GM12878 (cell line): ENCODE measurements around the gene TCERG1L. TPM values are rescaled to one million over a fixed set of nuclear protein-coding genes. Genes with fewer than 3 reads are reported as not detected.

Experiments
- ATAC-seq: fragments of 200-7000 bp; cut with Tn5 transposase; 3 replicates; pipeline ENCODE4 v1.9.1; 2020; ENCODE audit warnings: mild to moderate bottlenecking, moderate library complexity
- BruUV-seq: library from RNA; stranded (reverse); fragments of 400-500 nt; replicated peaks from 2 replicates; lab custom pipeline; 2021; lab: Mats Ljungman, UMichigan
- CTCF ChIA-PET: fragments of 300-600 bp; sonication (Branson Sonifier 250); formaldehyde crosslinking; extraction: SDS; loops from one replicate; lab custom pipeline; 2021; ENCODE audit warnings: inconsistent platforms; lab: Yijun Ruan, JAX
- POLR2A ChIA-PET: fragments of 350-600 bp; formaldehyde crosslinking; extraction: SDS; loops from one replicate; lab custom pipeline; 2021; ENCODE audit warnings: inconsistent platforms; lab: Charles Lee
- RAD21 ChIA-PET: fragments of 300-600 bp; sonication (Branson Sonifier 250); formaldehyde crosslinking; loops from one replicate; lab custom pipeline; 2023; ENCODE audit warnings: antibody characterized with exemption; ENCODE audit not compliant: unreplicated experiment; lab: Charles Lee
- SMC1A ChIA-PET: fragments of 300-600 bp; sonication (Branson Sonifier 250); formaldehyde crosslinking; loops from one replicate; lab custom pipeline; 2023; ENCODE audit not compliant: unreplicated experiment, uncharacterized antibody; lab: Charles Lee
- DNase-seq: peaks from one replicate; pipeline ENCODE4 v3.0.0-alpha.2; 2011; ENCODE audit warnings: low read depth, low spot score
- FAIRE-seq: peaks from 3 replicates; lab custom pipeline; 2011; peaks lifted over from hg19 to GRCh38; lab: Jason Lieb, UNC
- H2AFZ ChIP-seq: 2 replicates; pipeline ENCODE4 v1.6.0; 2011; ENCODE audit warnings: low read depth, low read length, control low read depth; ENCODE audit not compliant: control insufficient read depth
- H3K27ac ChIP-seq: 2 replicates; pipeline ENCODE4 v1.5.1; 2011; ENCODE audit warnings: control low read depth; ENCODE audit not compliant: control insufficient read depth, insufficient read depth
- H3K27me3 ChIP-seq, 2 experiments: replicated peaks in 1 of 2; 2 replicates each; pipeline versions ENCODE4 v1.6.0 to v1.6.1; 2011; ENCODE audit warnings: low read length in 1 of 2; ENCODE audit not compliant: control insufficient read depth in 2 of 2, insufficient read depth in 2 of 2
- H3K36me3 ChIP-seq, 2 experiments: 2 replicates each; pipeline ENCODE4 v1.5.1; 2011; ENCODE audit warnings: low read length in 1 of 2; ENCODE audit not compliant: control insufficient read depth in 2 of 2, insufficient read depth in 2 of 2
- H3K4me1 ChIP-seq: 2 replicates; pipeline ENCODE4 v1.6.1; 2011; ENCODE audit warnings: mild to moderate bottlenecking, low read length, moderate library complexity, mixed read lengths; ENCODE audit not compliant: control insufficient read depth, insufficient read depth
- H3K4me2 ChIP-seq: 2 replicates; pipeline ENCODE4 v1.6.0; 2011; ENCODE audit warnings: control low read depth; ENCODE audit not compliant: control insufficient read depth, insufficient read depth
- H3K4me3 ChIP-seq: fragments of 200-600 bp; sonication (generic); 2 replicates; pipeline ENCODE4 v1.5.1; 2016
- H3K79me2 ChIP-seq: 2 replicates; pipeline ENCODE4 v1.6.0; 2011; ENCODE audit warnings: low read length; ENCODE audit not compliant: control insufficient read depth, insufficient read depth
- H3K9ac ChIP-seq: 2 replicates; pipeline ENCODE4 v1.8.0; 2011; ENCODE audit warnings: low read length, control low read depth, mixed read lengths; ENCODE audit not compliant: control insufficient read depth, insufficient read depth
- H3K9me3 ChIP-seq: replicated peaks from 3 replicates; pipeline ENCODE4 v1.5.1; 2011; ENCODE audit warnings: mild to moderate bottlenecking, low read length; ENCODE audit not compliant: control insufficient read depth, insufficient read depth
- H4K20me1 ChIP-seq: 2 replicates; pipeline ENCODE4 v1.6.0; 2011; ENCODE audit not compliant: control insufficient read depth, insufficient read depth
- CHD2 ChIP-seq: IDR thresholded peaks from 2 replicates; pipeline ENCODE4 v1.6.1; 2011; ENCODE audit warnings: low read depth, low read length, improper control_type of control experiment, borderline replicate concordance
- ESRRA ChIP-seq: IDR thresholded peaks from 2 replicates; pipeline ENCODE4 v1.6.1; 2012; ENCODE audit warnings: mild to moderate bottlenecking, low read length, improper control_type of control experiment
- ETV6 ChIP-seq, 2 experiments: fragments of 450-650 bp in 1 of 2; IDR thresholded peaks in 1 of 2; conservative IDR thresholded peaks in 1 of 2; 2 replicates each; pipeline ENCODE4 v1.6.1; 2014; ENCODE audit warnings: antibody characterized with exemption in 1 of 2, borderline replicate concordance in 1 of 2, low read depth in 1 of 2, mild to moderate bottlenecking in 1 of 2, moderate library complexity in 1 of 2
- GATAD2B ChIP-seq: fragments of 450-650 bp; conservative IDR thresholded peaks from 2 replicates; pipeline ENCODE4 v1.6.1; 2017; ENCODE audit warnings: low read depth, mild to moderate bottlenecking, moderate library complexity
- MYC ChIP-seq: IDR thresholded peaks from 2 replicates; pipeline ENCODE4 v1.6.1; 2011; ENCODE audit warnings: mild to moderate bottlenecking, low read length, moderate library complexity, inconsistent platforms; ENCODE audit not compliant: insufficient read depth, insufficient replicate concordance, insufficient read length, severe bottlenecking
- PAX5 ChIP-seq: IDR thresholded peaks from 2 replicates; pipeline ENCODE4 v1.6.1; 2011; ENCODE audit warnings: low read depth, low read length, borderline replicate concordance
- SMC3 ChIP-seq: IDR thresholded peaks from 2 replicates; pipeline ENCODE4 v1.6.1; 2011; ENCODE audit warnings: low read length, improper control_type of control experiment, borderline replicate concordance
- WGBS: methylation state at CpG from one replicate; pipeline ENCODE4 v1.1.6; 2016; ENCODE audit warnings: low lambda C conversion rate; ENCODE audit not compliant: insufficient replicate concordance, insufficient coverage; ENCODE audit errors: missing lambda C conversion rate; 5-methylcytosine and 5-hydroxymethylcytosine counted together
- in situ Hi-C: fragments of 300-500 bp; cut with MboI; formaldehyde crosslinking; loops from 9 replicates; pipeline ENCODE4 v1.14.3; 2018; ENCODE audit warnings: mixed read lengths
- intact Hi-C: fragments of 100-400 bp; cut with micrococcal nuclease; formaldehyde crosslinking; loops from one replicate; pipeline ENCODE4 v1.14.2; 2022; ENCODE audit not compliant: unreplicated experiment
- polyA plus RNA-seq, 11 experiments: library from polyadenylated mRNA; depleted of rRNA in 4 of 11; unstranded in 6 of 11; stranded (reverse) in 5 of 11; fragments of >200 nt; fragmentation: Nextera tagmentation in 4 of 11; fragmentation: Illumina TruSeq in 1 of 11; extraction: Ambion mirVana in 4 of 11; extraction: Trizol in 1 of 11; gene quantifications; 1 replicate in 1 of 11; 2 replicates in 10 of 11; pipeline versions ENCODE4 v1.2.1 to v1.2.3, GENCODE V29; 2011 to 2016; ENCODE audit warnings: inconsistent platforms in 2 of 11, missing spikeins in 2 of 11, low read depth in 1 of 11
- total RNA-seq, 4 experiments: library from RNA; depleted of rRNA in 3 of 4; stranded (reverse); fragments of >200 nt in 3 of 4; fragmentation: Illumina TruSeq in 1 of 4; extraction: Trizol in 1 of 4; gene quantifications; 2 replicates each; pipeline versions ENCODE4 v1.2.1 to v1.2.3, GENCODE V29; 2013 to 2021
- TF ChIP-seq, protein P1 (sequence below): fragments of 450-650 bp; IDR thresholded peaks from 2 replicates; pipeline ENCODE4 v1.6.1; 2018; ENCODE audit warnings: borderline replicate concordance, mild to moderate bottlenecking; ENCODE audit not compliant: partially characterized antibody

The TCERG1L gene
- total and polyA plus RNA-seq, 10 of the 15 experiments (the other 5 are each of a cell fraction or from before 2014, with no cell fraction given): not detected

- RAD21 ChIA-PET: no interaction called here
- no peaks in the 10 kb centered on the region for H4K20me1 ChIP-seq
- no peak overlapping the region for H2AFZ ChIP-seq
- H3K9ac ChIP-seq: no peak overlapping the region
- SMC1A ChIA-PET: no interaction called here
- no peak overlapping the region for H3K27ac ChIP-seq
- H3K9me3 ChIP-seq: no peaks in the 10 kb centered on the region; the same call in 2 of the 3 replicates
- TF ChIP-seq ETV6 (conservative IDR thresholded peaks at IDR 0.05 in 1 of 2, IDR thresholded peaks at IDR 0.05 in 1 of 2; ENCODE audit: borderline replicate concordance in 1 of 2, low read depth in 1 of 2): no peak
- TF ChIP-seq CHD2: no peak
- TF ChIP-seq GATAD2B: no peak
- no peak for TF ChIP-seq PAX5
- TF ChIP-seq ESRRA: no peak
- TF ChIP-seq SMC3: no peak
- TF ChIP-seq MYC: no peak
- TF ChIP-seq, protein P1, sequence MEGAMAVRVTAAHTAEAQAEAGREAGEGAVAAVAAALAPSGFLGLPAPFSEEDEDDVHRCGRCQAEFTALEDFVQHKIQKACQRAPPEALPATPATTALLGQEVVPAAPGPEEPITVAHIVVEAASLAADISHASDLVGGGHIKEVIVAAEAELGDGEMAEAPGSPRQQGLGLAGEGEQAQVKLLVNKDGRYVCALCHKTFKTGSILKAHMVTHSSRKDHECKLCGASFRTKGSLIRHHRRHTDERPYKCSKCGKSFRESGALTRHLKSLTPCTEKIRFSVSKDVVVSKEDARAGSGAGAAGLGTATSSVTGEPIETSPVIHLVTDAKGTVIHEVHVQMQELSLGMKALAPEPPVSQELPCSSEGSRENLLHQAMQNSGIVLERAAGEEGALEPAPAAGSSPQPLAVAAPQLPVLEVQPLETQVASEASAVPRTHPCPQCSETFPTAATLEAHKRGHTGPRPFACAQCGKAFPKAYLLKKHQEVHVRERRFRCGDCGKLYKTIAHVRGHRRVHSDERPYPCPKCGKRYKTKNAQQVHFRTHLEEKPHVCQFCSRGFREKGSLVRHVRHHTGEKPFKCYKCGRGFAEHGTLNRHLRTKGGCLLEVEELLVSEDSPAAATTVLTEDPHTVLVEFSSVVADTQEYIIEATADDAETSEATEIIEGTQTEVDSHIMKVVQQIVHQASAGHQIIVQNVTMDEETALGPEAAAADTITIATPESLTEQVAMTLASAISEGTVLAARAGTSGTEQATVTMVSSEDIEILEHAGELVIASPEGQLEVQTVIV: no peak
- H3K4me2 ChIP-seq: no peak overlapping the region
- no peaks in the 10 kb centered on the region for H3K79me2 ChIP-seq
- POLR2A ChIA-PET: no interaction called here
- H3K27me3 ChIP-seq: no peaks in the 10 kb centered on the region
- no peak for FAIRE-seq
- in situ Hi-C loops: no loop called here
- no peak for ATAC-seq
- no peaks in the 10 kb centered on the region for H3K4me1 ChIP-seq
- no TSS peak for BruUV-seq
- no peaks in the 10 kb centered on the region for H3K36me3 ChIP-seq
- CTCF ChIA-PET: no interaction called here
- intact Hi-C loops: no loop called here
- H3K4me3 ChIP-seq: no peak overlapping the region
- no peak for DNase-seq
- WGBS: 32% methylated on average over 5 of the region's 5 CpGs
Observed at GRCh38 chr10:131086511-131086910, 225.0 kb downstream of the TCERG1L start.
